B cell (primary cell): ENCODE data around the gene IL17RC.

Experiments
- CTCF ChIP-seq: fragments of 200-600 bp; IDR thresholded peaks from one replicate; pipeline ENCODE4 v1.8.0; 2022; ENCODE audit warnings: antibody characterized with exemption, mild to moderate bottlenecking
- EZH2 ChIP-seq: IDR thresholded peaks from 2 replicates; pipeline ENCODE4 v1.6.1; 2012; ENCODE audit warnings: borderline replicate concordance, low read depth, mild to moderate bottlenecking, moderate library complexity, low read length; ENCODE audit not compliant: insufficient read depth, poor library complexity, severe bottlenecking

DNA sequence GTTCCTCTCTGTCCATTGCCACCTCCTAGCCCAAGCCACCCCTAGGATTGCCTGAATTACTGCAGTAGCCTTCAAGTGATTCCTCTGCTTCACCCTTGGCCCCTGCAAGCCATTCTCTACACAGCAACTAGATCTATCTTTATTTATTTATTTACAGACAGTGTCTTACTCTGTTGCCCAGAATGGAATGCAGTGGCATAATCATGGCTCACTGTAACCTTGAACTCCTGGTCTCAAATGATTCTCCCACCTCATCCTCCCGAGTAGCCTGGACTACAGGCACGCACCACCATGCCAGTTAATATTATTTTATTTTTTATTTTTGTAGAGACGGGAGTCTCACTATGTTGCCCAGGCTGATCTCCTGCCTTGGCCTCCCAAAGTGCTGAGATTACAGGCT, 28.4 kb upstream of the IL17RC start:
- TF ChIP-seq CTCF: no peak
- TF ChIP-seq EZH2: no peak
